RWPE2 (cell line): Measurements from ENCODE around the gene ABHD11.

ENCODE experiments used
- ATAC-seq: fragments of 200-7000 bp; cut with Tn5 transposase; 3 replicates; pipeline ENCODE4 v1.9.1; 2021; ENCODE audit warnings: low read depth
- DNase-seq: peaks from one replicate; pipeline ENCODE4 v3.0.0-alpha.2; 2020; ENCODE audit warnings: low spot score
- H3K27ac ChIP-seq: fragments of 450-650 bp; 2 replicates; pipeline ENCODE4 v1.5.1; 2017; ENCODE audit warnings: mild to moderate bottlenecking; ENCODE audit not compliant: poor library complexity, severe bottlenecking
- H3K27me3 ChIP-seq: fragments of 250-450 bp; sonication (Bioruptor Pico); 2 replicates; pipeline ENCODE4 v1.5.1; 2021; ENCODE audit warnings: mild to moderate bottlenecking, moderate library complexity; ENCODE audit not compliant: insufficient read depth, poor library complexity, severe bottlenecking
- H3K36me3 ChIP-seq: fragments of 250-450 bp; sonication (Bioruptor Pico); 2 replicates; pipeline ENCODE4 v1.5.1; 2020; ENCODE audit warnings: low read depth, mild to moderate bottlenecking, moderate library complexity
- H3K4me1 ChIP-seq: fragments of 250-450 bp; sonication (Bioruptor Pico); 2 replicates; pipeline ENCODE4 v1.5.1; 2021; ENCODE audit warnings: mild to moderate bottlenecking, moderate library complexity; ENCODE audit not compliant: insufficient read depth, poor library complexity, severe bottlenecking
- H3K4me3 ChIP-seq: fragments of 250-450 bp; sonication (Bioruptor Pico); 2 replicates; pipeline ENCODE4 v1.5.1; 2021; ENCODE audit warnings: mild to moderate bottlenecking, moderate library complexity; ENCODE audit not compliant: severe bottlenecking
- H3K9me3 ChIP-seq: fragments of 250-450 bp; sonication (Bioruptor Pico); 2 replicates; pipeline ENCODE4 v1.5.1; 2021; ENCODE audit warnings: mild to moderate bottlenecking, moderate library complexity; ENCODE audit not compliant: severe bottlenecking
- CTCF ChIP-seq: fragments of 450-650 bp; IDR thresholded peaks from one replicate; pipeline ENCODE4 v1.5.1; 2017; ENCODE audit warnings: mild to moderate bottlenecking, moderate library complexity; ENCODE audit not compliant: poor library complexity, severe bottlenecking

The ABHD11 gene

GRCh38 chr7:73734619-73735527 is 3.7 kb downstream of the ABHD11 start:
- Histone ChIP-seq H3K27ac (peak overlapping the region; percentile 43), H3K4me3 (no peak overlapping the region), H3K4me1 (no peaks in the 10 kb centered on the region), H3K36me3 (peaks cover 13% of the 10 kb centered on the region), H3K9me3 (no peaks in the 10 kb centered on the region), H3K27me3 (no peaks in the 10 kb centered on the region)
- DNase-seq (peak; percentile 87), ATAC-seq (peak; percentile 82)
- peak; percentile 88 for TF ChIP-seq CTCF

DNA sequence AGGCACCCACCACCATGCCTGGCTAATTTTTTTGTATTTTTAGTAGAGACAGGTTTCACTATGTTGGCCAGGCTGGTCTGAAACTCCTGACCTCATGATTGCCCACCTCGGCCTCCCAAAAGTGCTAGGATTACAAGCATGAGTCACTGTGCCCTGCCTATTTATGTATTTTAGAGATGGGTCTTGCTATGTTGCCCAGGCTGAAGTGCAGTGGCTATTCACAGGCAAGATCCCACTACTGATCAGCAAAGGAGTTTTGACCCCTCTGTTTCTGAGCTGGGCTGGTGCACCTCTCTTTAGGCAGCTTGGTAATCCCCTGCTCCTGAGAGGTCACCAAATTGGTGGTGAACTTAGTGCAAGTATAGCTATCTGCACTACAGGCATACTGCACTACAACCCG is 6.2 kb downstream of the ABHD11 start:
- no peak overlapping the region for H3K27ac ChIP-seq
- no peak for TF ChIP-seq CTCF
- no peaks in the 10 kb centered on the region for H3K9me3 ChIP-seq
- DNase-seq = no peak
- peaks cover 11% of the 10 kb centered on the region for H3K36me3 ChIP-seq
- ATAC-seq = no peak
- H3K27me3 ChIP-seq = no peaks in the 10 kb centered on the region
- H3K4me1 ChIP-seq = no peaks in the 10 kb centered on the region
- H3K4me3 ChIP-seq = no peak overlapping the region

- ATAC-seq (no peak), DNase-seq (no peak)
- H3K4me1 ChIP-seq = no peaks in the 10 kb centered on the region
- H3K27ac ChIP-seq = no peak overlapping the region
- TF ChIP-seq CTCF = no peak
- no peak overlapping the region for H3K4me3 ChIP-seq
- no peaks in the 10 kb centered on the region for H3K36me3 ChIP-seq
- no peaks in the 10 kb centered on the region for H3K9me3 ChIP-seq
- H3K27me3 ChIP-seq = no peaks in the 10 kb centered on the region
These were observed 8.1 kb downstream of the ABHD11 start for GRCh38 chr7:73730485-73730884.

- H3K27ac ChIP-seq = no peak overlapping the region
- no peaks in the 10 kb centered on the region for H3K4me1 ChIP-seq
- H3K4me3 ChIP-seq = no peak overlapping the region
- no peaks in the 10 kb centered on the region for H3K9me3 ChIP-seq
- no peaks in the 10 kb centered on the region for H3K36me3 ChIP-seq
- H3K27me3 ChIP-seq = no peaks in the 10 kb centered on the region
- TF ChIP-seq CTCF = no peak
- ATAC-seq = no peak
- DNase-seq = no peak
These were observed 10.1 kb downstream of the ABHD11 start for GRCh38 chr7:73728551-73728950.

GRCh38 chr7:73727952-73728351 is 10.7 kb downstream of the ABHD11 start:
- ATAC-seq = no peak
- no peak for TF ChIP-seq CTCF
- Histone ChIP-seq H3K27ac (no peak overlapping the region), H3K4me3 (no peak overlapping the region), H3K9me3 (no peaks in the 10 kb centered on the region), H3K27me3 (no peaks in the 10 kb centered on the region), H3K4me1 (no peaks in the 10 kb centered on the region), H3K36me3 (no peaks in the 10 kb centered on the region)
- no peak for DNase-seq
